AG04450 (cell line): ENCODE data around the gene BCAP31. TPM values are rescaled to one million over a fixed set of nuclear protein-coding genes. Genes with fewer than 3 reads are reported as not detected.

Experiments used
- CTCF ChIA-PET: fragments of 300-600, 350-600 bp; formaldehyde crosslinking; extraction: SDS; loops from one replicate; lab custom pipeline; 2022; ENCODE audit warnings: antibody characterized with exemption, inconsistent platforms; lab: Charles Lee
- POLR2A ChIA-PET: fragments of 350-600 bp; formaldehyde crosslinking; extraction: SDS; loops from one replicate; lab custom pipeline; 2021; ENCODE audit warnings: antibody characterized with exemption, inconsistent platforms; lab: Yijun Ruan, JAX
- DNase-seq: peaks from one replicate; pipeline ENCODE4 v3.0.0-alpha.2; 2011; ENCODE audit warnings: low read depth, low spot score
- H3K27ac ChIP-seq: one replicate; pipeline ENCODE4 v1.5.1; 2012; ENCODE audit warnings: low read depth, low read length, control low read depth
- H3K27me3 ChIP-seq: one replicate; pipeline ENCODE4 v1.6.0; 2012; ENCODE audit warnings: low read length; ENCODE audit not compliant: control insufficient read depth, insufficient read depth
- H3K4me3 ChIP-seq: 2 replicates; pipeline ENCODE4 v1.5.1; 2011; ENCODE audit warnings: mild to moderate bottlenecking, low read depth, low read length, control low read depth
- H3K9me3 ChIP-seq: 2 replicates; pipeline ENCODE4 v1.5.1; 2012; ENCODE audit warnings: low read length; ENCODE audit not compliant: control insufficient read depth, insufficient read depth
- polyA plus RNA-seq: library from polyadenylated mRNA; depleted of rRNA; stranded (reverse); fragments of >200 nt; gene quantifications from 2 replicates; pipeline ENCODE4 v1.2.3, GENCODE V29; 2011
- TF ChIP-seq, protein P1 (sequence below): IDR thresholded peaks from 2 replicates; pipeline ENCODE4 v1.5.1; 2011; ENCODE audit warnings: low read depth, low read length, control low read depth, inconsistent platforms

BCAP31 gene
- polyA plus RNA-seq, 1 experiment = 108 TPM

DNA sequence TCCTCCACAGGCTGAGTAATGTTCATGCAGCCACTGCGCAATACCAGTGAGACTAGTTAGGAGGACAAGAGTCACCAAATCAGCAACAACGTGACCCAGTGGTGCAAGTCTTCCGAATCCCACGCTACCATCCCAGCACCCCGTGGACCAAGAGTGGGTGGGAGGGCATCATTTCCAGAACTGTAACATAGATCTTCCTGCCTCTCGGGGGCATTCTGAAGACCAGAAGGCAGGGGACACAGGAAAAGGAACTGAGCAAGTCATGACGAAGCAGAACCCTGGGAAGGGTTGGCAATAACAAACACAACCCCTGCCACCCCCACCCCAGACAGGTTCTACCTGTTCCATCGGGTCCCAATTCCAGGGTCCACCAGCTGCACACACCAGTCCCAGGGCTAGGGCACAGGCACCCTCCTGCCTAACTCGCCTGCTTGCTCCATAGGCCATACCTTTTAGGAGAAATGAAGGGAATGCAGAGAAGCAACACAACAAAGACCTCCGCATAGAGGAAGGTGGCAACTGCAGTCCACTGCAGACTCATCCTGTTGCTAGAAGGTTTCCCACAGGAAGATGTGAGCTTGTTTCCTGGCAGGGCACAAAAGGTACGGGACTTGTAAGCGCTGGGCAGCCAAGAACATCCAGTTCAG is 1.4 kb downstream of the BCAP31 start:
- CTCF ChIA-PET = no interaction called here
- H3K27me3 ChIP-seq = no peaks in the 10 kb centered on the region
- no peaks in the 10 kb centered on the region for H3K9me3 ChIP-seq
- H3K27ac ChIP-seq = peak overlapping the region; percentile 65
- TF ChIP-seq, protein P1, sequence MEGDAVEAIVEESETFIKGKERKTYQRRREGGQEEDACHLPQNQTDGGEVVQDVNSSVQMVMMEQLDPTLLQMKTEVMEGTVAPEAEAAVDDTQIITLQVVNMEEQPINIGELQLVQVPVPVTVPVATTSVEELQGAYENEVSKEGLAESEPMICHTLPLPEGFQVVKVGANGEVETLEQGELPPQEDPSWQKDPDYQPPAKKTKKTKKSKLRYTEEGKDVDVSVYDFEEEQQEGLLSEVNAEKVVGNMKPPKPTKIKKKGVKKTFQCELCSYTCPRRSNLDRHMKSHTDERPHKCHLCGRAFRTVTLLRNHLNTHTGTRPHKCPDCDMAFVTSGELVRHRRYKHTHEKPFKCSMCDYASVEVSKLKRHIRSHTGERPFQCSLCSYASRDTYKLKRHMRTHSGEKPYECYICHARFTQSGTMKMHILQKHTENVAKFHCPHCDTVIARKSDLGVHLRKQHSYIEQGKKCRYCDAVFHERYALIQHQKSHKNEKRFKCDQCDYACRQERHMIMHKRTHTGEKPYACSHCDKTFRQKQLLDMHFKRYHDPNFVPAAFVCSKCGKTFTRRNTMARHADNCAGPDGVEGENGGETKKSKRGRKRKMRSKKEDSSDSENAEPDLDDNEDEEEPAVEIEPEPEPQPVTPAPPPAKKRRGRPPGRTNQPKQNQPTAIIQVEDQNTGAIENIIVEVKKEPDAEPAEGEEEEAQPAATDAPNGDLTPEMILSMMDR = no peak
- H3K4me3 ChIP-seq = peak overlapping the region; percentile 66
- no peak for DNase-seq
- POLR2A ChIA-PET = interaction anchor here (0.6 kb wide), 2 partner anchors 36 to 813 kb away, joined by 5 to 7 read pairs; no protein-coding TSS in a partner anchor

DNA sequence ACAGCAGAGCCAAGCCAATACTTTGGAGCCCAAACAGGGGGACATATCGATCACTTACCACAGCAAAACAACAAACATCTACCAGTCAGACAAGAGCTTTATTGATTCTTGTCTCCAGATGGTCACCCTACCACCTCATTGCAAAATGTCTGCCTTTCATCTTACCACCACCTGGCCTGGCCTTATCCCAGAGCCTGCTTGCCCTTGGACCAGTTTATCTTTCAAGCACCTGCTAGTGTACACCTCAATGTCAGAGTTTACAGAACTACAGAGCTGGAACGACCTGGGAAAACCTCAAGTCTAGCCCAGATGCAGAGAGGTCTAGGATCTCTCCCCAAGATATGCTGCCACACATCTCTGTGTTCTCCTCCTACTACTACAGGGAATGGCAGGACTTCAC is 4.5 kb downstream of the BCAP31 start:
- no peaks in the 10 kb centered on the region for H3K9me3 ChIP-seq
- TF ChIP-seq, protein P1 = no peak
- H3K27ac ChIP-seq = no peak overlapping the region
- no peak for DNase-seq
- ChIA-PET POLR2A (no interaction called here), CTCF (interaction anchor here (1.3 to 2.2 kb wide), 2 partner anchors 11 to 51 kb away, joined by 3 to 11 read pairs; no protein-coding TSS in a partner anchor)
- H3K4me3 ChIP-seq = no peak overlapping the region
- H3K27me3 ChIP-seq = no peaks in the 10 kb centered on the region

DNA sequence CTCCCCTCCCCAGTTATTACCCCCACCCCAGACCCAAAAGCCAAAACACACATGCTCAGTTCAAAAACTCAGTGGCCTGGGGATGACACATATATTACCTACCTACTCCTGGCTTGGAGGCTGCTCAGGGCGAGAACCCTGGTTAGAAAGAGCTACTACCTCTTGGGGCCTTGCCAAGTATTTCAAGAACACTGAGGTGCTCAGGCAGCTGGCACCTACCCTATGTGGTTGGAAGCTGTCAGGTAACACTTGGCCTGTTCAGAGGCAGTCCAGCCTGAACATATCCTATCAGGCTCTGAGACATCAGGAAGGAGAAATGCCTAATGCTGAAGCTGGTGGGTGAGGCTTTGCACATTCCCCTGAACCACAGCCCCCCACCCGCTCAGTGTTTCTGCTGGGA is 4.9 kb downstream of the BCAP31 start:
- CTCF ChIA-PET = interaction anchor here (2.2 kb wide), 1 partner anchor 11 kb away, joined by 11 read pairs; no protein-coding TSS in a partner anchor
- TF ChIP-seq, protein P1 = no peak

DNA sequence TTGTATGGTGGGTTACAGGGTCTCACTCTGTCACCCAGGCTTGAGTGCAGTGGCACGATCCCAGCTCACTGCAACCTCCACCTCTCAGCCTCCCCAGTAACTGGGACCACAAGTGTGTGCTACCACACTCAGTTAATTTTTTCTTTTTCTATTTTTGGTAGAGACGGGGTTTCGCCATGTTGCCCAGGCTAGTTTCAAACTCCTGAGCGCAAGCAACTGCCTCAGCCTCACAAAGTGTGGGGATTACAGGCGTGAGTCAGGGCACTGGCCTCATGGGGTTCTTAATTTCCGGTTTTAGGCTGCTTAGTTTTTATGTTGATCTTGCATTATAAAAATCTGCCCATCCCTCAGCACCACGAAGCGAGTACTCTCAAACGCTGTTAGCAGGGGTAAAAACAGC is 6.7 kb downstream of the BCAP31 start:
- ChIA-PET CTCF (no interaction called here), POLR2A (no interaction called here)
- H3K27me3 ChIP-seq = no peaks in the 10 kb centered on the region
- H3K9me3 ChIP-seq = no peaks in the 10 kb centered on the region
- no peak overlapping the region for H3K4me3 ChIP-seq
- no peak overlapping the region for H3K27ac ChIP-seq
- DNase-seq = no peak
- TF ChIP-seq, protein P1 = no peak

More for the DNA sequence above, 4.9 kb downstream of the BCAP31 start:
- POLR2A ChIA-PET = no interaction called here
- Histone ChIP-seq H3K4me3 (no peak overlapping the region), H3K27me3 (no peaks in the 10 kb centered on the region), H3K27ac (no peak overlapping the region), H3K9me3 (no peaks in the 10 kb centered on the region)
- DNase-seq = no peak

DNA sequence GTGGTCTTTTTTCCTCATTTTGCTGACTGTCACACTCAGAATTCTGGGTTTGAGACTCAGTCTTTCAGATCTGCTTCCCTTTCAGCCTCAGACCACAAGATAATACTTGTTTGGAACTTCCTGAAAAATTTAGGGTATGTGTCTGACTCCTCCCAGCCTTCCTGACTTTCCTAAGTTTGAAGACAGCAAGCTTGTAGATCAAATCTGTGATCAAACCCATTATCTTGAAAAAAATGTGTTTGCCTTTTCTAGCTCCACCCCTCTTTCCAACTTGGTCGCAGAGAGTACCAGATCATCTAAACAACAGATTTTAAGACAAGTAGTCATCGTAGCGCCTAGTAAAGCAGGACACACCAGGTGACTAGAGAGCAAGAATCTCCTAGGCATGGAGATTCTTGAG is 9.9 kb downstream of the BCAP31 start:
- DNase-seq = no peak
- no peaks in the 10 kb centered on the region for H3K9me3 ChIP-seq
- CTCF ChIA-PET = interaction anchor here (0.7 kb wide), 1 partner anchor 329 kb away, joined by 4 read pairs; no protein-coding TSS in a partner anchor
- no peak overlapping the region for H3K4me3 ChIP-seq
- POLR2A ChIA-PET = no interaction called here
- TF ChIP-seq, protein P1 = no peak
- H3K27me3 ChIP-seq = no peaks in the 10 kb centered on the region
- H3K27ac ChIP-seq = no peak overlapping the region
